Measurements from ENCODE around the gene EBF3.

EBF3 gene

GRCh38 chr10:129887986-129888783, 75.9 kb downstream of the EBF3 start:
- DNase-seq = no peak

GRCh38 chr10:129887381-129887905, 76.6 kb downstream of the EBF3 start:
- DNase-seq = no peak

DNA sequence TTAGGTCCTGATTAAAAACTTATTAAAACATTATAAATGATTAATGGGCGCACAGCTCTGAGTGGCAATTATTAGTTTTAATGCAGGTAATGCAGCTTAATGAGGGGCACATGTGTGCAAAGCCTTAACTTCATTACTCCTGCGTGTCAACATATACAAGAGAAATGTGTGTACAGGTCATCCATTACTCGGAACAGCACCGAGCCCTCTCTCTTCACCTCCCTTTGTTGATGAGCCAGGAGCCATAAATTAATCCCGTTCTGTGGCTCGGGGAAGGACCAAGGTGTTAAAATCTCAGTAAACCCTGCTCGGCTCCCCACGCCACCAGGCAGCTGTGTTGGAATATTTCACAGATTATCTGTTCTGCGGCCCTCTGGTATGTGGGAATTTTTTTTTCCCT, 77.8 kb downstream of the EBF3 start:
- no peak for DNase-seq

DNA sequence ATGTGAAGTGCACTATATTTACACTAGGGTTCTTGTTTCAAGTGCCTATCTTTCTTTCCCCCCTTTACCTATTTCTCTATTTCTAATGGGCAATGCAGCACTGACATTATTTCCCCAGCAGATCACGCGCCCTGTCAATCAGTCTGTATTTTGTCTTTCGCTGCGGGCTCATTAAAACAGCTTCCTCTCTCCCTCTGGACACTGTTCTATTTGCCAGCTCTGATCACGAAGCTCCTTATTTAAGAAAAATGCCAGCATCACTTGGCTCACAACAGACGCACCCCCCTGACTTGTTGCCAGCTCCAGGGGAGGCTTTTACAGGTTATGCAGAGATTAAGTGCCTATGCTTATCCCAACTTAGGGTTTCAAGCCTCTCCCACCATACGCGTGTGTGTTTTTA, 78.5 kb downstream of the EBF3 start:
- no peak for DNase-seq

DNA sequence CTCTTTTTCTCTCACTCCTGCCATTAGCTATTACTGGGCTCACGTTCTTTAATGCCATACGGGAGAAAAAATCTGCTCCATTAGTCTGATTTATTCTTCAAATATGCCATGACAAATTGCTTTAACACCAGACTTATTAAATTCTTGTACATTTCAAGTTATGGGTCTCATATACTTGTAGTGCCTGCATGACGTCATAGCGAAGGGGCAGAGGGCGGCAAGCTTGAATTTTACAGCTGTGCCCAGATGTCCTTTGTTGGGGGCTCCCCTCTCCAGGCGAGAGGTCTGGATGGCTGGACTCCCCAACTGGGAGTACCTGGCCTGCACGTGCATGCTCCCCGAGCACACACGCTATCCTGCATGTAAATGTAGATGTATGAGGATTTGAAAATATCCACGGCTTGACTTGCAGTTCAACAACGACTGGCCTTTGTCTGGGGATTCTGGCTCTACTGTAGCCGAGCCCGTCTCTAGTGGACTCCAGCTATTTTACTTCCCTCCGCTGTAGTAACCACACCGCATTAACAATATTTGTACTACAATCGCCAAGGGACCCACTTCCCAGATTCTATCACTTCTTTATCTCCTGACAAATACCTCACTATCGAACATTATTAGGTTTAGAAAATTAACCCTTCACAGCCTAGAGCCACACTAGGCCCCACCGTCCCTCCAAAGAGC, 79.5 kb downstream of the EBF3 start:
- no peak for DNase-seq

GRCh38 chr10:129883626-129884397, 80.3 kb downstream of the EBF3 start:
- no peak for DNase-seq

DNA sequence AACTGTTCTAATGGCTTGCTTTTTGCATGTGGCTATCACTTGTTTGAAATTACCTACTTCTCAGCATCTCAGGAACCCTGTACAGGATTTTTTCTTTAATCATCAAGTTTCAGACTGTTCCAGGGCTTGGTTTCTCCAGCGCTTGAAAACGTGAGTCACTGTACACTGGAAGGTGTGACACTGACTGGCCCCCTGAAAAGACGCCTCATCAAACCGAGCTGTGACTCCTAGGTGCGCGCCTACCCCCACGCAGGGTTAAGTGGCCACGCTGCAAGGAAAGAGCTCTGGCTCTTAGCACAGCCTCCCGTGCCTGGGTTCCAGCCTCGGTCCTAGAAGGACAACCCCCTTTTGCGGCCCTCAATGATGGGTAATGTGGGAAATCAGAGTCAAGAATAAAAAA, 81.0 kb downstream of the EBF3 start:
- DNase-seq = no peak

DNA sequence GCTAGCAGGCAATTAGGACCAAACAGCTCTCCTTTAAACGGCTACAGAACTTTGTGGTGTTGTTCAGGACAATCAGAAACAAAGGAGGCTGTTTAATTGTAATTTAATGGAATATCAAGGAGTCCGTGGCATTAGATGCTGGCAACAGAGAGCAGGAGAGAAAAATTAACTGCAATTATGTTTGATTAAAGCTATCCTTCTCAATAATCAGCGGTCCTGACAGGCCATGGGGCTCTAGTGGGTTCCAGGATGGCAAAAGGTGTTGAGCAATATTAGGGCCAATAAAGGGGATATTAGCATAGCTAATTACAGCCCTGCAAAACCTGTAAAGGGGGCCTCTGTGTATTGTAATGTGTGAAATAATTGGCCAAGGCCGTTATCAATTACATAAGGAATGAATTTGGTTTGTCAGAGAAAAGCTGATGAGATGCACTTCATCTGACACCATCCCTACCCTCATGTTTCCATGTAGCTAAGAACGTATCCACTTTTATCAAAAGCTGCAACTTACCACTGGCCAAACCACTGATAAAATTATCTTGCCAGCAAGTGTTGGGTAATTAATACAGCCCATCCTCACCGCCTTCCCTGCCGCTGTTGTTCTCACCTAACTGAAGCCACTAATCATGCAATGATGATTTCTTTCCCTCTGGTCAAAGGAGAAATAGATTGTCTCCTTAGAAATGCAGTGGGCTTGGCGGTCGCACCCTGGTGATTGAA, 81.6 kb downstream of the EBF3 start:
- DNase-seq = no peak

DNA sequence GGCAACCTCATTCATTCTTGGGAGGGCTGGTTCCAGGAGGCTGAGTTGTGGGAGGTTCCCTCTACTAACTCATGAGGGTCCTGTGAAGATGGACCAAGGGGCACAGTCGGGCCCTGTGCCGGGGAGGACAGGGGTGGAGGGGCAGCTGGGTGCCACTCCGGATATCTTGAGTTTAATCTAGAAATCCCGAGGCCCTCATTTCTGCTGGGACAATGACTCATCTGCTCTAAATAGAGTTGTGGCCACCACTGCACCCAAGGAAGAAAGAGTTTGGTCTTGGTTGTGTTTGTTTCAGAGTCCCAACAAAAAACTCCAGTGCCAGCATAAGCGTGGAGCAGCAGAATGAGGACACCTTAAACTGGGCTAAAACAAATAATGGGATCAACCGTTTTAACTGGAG, 82.4 kb downstream of the EBF3 start:
- DNase-seq = no peak

DNA sequence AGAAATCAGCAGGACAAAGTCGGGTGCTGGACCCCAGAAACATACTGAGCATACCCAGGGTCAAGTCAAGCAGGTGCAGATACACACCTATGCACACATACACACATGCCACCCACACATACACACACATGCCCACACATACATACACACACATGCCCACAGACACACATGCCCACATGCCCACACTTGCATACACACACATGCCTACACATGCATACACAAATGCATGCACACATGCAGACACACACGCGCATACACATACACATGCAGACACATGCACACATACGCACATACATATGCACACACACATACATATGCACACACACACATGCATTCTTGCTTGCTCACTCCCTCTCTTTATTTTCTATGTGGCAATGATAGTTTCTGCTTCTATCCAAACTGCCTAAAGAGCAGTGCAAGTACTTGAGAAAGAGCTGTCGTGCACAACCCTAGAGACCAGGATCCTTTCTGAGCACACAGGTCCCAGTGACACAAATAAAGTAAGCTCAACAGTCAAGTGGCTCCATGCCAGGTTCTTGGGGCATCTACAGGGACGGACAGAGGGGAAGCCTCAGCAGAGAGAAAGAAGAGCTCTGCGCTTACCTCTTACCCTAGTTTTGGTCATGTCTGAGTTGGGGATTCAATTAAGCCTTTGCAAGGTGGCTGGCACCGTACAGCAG, 83.7 kb downstream of the EBF3 start:
- no peak for DNase-seq

- DNase-seq = no peak
Measured at GRCh38 chr10:129879655-129880054, 84.4 kb downstream of the EBF3 start.

- no peak for DNase-seq
Measured at GRCh38 chr10:129878835-129879234, 85.2 kb downstream of the EBF3 start.

- peak; percentile 3 for DNase-seq
Measured at GRCh38 chr10:129877773-129878371, 86.2 kb downstream of the EBF3 start.

DNA sequence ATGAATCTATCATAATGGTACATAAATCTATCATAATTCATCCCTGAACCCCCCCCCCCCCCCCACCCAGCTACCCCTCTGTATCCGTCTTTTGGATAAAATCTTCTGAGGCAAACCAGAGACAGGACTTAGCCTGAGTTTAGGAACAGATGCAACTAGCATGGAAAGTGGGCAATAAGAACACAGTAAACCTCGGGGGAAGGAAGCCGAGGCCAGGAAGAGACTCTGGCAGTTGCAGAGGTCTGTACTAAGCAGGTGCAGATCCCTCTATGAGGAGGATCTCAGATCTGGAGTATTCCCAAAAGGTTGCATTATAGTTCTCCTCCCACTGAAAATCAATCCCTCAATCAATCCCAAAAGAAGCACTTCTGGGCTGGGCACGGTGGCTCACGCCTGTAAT, 87.2 kb downstream of the EBF3 start:
- DNase-seq = no peak

GRCh38 chr10:129875993-129876726, 87.9 kb downstream of the EBF3 start:
- no peak for DNase-seq

DNA sequence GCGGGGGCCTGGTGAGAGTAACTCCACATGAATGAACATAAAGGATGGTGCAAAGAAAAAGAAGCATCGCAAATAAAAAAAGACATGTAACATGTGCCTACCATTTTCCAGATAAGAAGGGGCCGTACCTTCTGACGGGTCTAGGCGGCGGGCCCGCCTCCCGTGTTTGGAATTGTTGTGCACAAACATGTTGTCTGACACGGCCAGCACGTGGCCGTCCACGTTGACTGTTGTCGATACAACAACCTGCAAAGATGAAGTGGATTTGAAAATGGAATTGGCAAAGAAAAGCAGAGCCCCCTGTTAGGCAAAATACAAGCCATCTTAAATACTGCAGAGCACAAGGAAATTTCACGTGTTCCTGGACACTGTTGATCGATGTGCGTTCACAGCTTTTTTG, 90.7 kb downstream of the EBF3 start:
- DNase-seq = no peak

- DNase-seq = no peak
Measured at GRCh38 chr10:129871966-129872365, 92.1 kb downstream of the EBF3 start.

DNA sequence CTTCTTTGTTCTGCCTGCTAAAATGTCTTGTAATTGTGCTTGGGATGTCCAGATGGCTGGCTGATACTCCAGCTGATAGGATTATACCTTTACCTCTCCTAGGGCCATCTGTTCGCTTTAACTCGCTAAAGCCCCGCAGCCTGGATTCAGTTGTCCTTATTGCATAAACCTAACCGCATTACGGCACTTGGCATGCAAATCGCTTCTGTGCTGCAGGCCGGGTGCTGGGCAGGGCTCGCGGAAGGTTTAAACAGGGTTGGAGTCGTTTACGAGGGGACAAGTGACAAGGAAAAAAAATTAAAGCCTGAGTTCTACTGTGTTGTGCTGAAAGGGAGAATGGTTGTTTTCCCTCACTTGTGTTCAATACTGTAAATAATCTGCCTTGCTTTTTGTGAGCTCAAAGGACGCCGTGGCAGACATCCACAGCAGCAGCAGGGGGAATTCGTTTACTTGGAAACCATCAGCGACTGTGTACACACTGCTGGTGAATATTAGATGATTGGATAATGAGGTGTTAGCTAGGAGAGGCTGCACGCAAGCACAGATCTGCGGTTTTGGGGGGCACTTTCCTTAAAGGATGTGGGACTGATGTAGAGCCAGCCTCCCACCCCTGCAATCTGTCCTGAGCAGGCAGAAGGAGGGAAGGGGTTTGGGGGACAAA, 93.0 kb downstream of the EBF3 start:
- no peak for DNase-seq

GRCh38 chr10:129870474-129870757, 93.7 kb downstream of the EBF3 start:
- no peak for DNase-seq

DNA sequence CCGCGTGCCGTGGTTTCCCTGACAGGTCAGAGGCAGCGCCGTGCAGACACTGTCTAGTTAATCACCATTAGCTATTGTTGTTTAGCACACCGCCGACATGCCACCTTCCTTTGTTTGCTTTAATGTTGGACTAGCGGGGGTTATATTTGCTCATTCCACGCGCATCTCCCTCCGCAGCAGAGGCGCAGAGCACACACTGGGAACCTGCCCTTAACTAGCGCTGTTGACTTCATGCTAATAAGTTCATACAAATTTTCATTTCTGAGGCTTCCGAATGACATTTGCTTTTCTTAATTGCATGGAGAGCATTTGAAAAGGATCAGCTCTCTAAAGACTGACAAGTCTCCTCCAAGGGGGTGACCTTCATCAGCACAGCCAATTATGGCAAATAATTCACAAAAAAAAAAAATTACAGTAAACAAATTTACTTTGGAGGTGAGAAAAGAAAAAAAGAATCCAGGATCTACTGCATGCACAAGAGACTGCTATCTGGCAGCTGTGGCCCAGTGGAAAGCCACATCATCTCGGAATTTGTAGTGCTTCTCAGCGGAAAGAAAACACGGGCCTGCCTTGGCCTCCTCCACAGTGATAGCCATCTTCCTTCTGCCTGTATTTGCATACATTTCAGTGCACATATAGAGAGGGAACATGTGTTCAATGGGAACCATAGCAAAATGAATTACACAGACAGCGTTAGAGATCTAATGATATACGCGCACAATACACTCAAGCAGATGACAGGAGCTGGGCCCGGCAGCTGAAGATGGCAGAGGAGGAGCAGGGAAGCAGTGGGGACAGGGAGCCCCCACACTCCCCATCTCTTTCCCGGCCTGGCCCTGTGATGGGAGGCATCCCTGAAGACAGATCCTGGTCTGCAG, 94.2 kb downstream of the EBF3 start:
- DNase-seq = no peak
